Activated CD4-positive, alpha-beta T cell treated with anti-CD3 and anti-CD28 coated beads, Interleukin-10, Interleukin-2, amounts not matched to agents 100 ng/mL and 50 ng/mL, durations not matched to agents 16 hours and 8 hours (primary cell): ENCODE results near the gene FOXD1.
"Not testable (repeated sequence)": the region's sequence is repeated elsewhere in the genome, so short reads cannot be mapped to it uniquely, and the experiment has no call there.

Experiments
- DNase-seq: peaks from one replicate; pipeline ENCODE4 v3.0.0-alpha.2; 2020

Gene FOXD1

GRCh38 chr5:73448463-73449136, at the start of gene FOXD1:
Gene FOXD1, minus strand, starts transcription at chr5:73448777. Its CDS starts 415 bp downstream, at chr5:73448362.
- DNase-seq, result peak; percentile 50

GRCh38 chr5:73497497-73498056, 49.0 kb upstream of the FOXD1 start:
- no peak for DNase-seq

- peak; percentile 46 for DNase-seq
Measured at GRCh38 chr5:73496984-73497457, 48.4 kb upstream of the FOXD1 start.

GRCh38 chr5:73495772-73496335, 47.3 kb upstream of the FOXD1 start:
- no peak for DNase-seq

GRCh38 chr5:73494721-73495120, 46.1 kb upstream of the FOXD1 start:
- no peak for DNase-seq

- no peak for DNase-seq
Measured at GRCh38 chr5:73493421-73493820, 44.8 kb upstream of the FOXD1 start.

- DNase-seq, result no peak
Measured at GRCh38 chr5:73491155-73491554, 42.6 kb upstream of the FOXD1 start.

GRCh38 chr5:73490088-73490487, 41.5 kb upstream of the FOXD1 start:
- no peak for DNase-seq

- DNase-seq, result no peak
Measured at GRCh38 chr5:73488806-73489205, 40.2 kb upstream of the FOXD1 start.

GRCh38 chr5:73487815-73488214, 39.2 kb upstream of the FOXD1 start:
- no peak for DNase-seq

GRCh38 chr5:73487257-73487656, 38.7 kb upstream of the FOXD1 start:
- not testable (repeated sequence) for DNase-seq

GRCh38 chr5:73486119-73486899, 37.7 kb upstream of the FOXD1 start:
- no peak for DNase-seq

GRCh38 chr5:73485715-73486114, 37.1 kb upstream of the FOXD1 start:
- no peak for DNase-seq

GRCh38 chr5:73484511-73484910, 35.9 kb upstream of the FOXD1 start:
- DNase-seq, result no peak

- DNase-seq, result no peak
Measured at GRCh38 chr5:73483676-73484075, 35.1 kb upstream of the FOXD1 start.

- no peak for DNase-seq
Measured at GRCh38 chr5:73482383-73483136, 34.0 kb upstream of the FOXD1 start.

GRCh38 chr5:73480500-73480899, 31.9 kb upstream of the FOXD1 start:
- no peak for DNase-seq

GRCh38 chr5:73472116-73472515, 23.5 kb upstream of the FOXD1 start:
- no peak for DNase-seq

- no peak for DNase-seq
Measured at GRCh38 chr5:73471654-73472053, 23.1 kb upstream of the FOXD1 start.

GRCh38 chr5:73469878-73470277, 21.3 kb upstream of the FOXD1 start:
- no peak for DNase-seq

- not testable (repeated sequence) for DNase-seq
Measured at GRCh38 chr5:73468638-73469037, 20.1 kb upstream of the FOXD1 start.

GRCh38 chr5:73464016-73464745, 15.6 kb upstream of the FOXD1 start:
- no peak for DNase-seq
